PC-3 (cell line): ENCODE measurements around the gene POMZP3. TPM values are rescaled to one million over a fixed set of nuclear protein-coding genes. Genes with fewer than 3 reads are reported as not detected.
"Not testable (repeated sequence)": the region's sequence is repeated elsewhere in the genome, so short reads cannot be mapped to it uniquely, and the experiment has no call there.

Experiments
- ATAC-seq: fragments of 200-7000 bp; cut with Tn5 transposase; 2 replicates; pipeline ENCODE4 v1.9.1; 2020; ENCODE audit warnings: mild to moderate bottlenecking, moderate library complexity
- BruUV-seq: library from RNA; stranded (reverse); fragments of 400-500 nt; replicated peaks from 2 replicates; lab custom pipeline; 2021; lab: Mats Ljungman, UMichigan
- CTCF ChIA-PET: fragments of 300-600 bp; sonication (Branson Sonifier 250); formaldehyde crosslinking; loops from one replicate; lab custom pipeline; 2022; ENCODE audit warnings: antibody characterized with exemption; lab: Charles Lee
- POLR2A ChIA-PET: fragments of 300-600 bp; sonication (Branson Sonifier 250); formaldehyde crosslinking; loops from one replicate; lab custom pipeline; 2022; ENCODE audit warnings: antibody characterized with exemption; ENCODE audit not compliant: unreplicated experiment; lab: Charles Lee
- DNase-seq: peaks from one replicate; pipeline ENCODE4 v3.0.0-alpha.2; 2015
- H2AFZ ChIP-seq: fragments of 300-600 bp; sonication (generic); 2 replicates; pipeline ENCODE4 v1.6.0; 2016; ENCODE audit warnings: antibody characterized with exemption, low read length
- H3F3A ChIP-seq: fragments of 300-600 bp; sonication (generic); one replicate; pipeline ENCODE4 v1.6.0; 2017; ENCODE audit warnings: antibody characterized with exemption, low read length, control low read depth, mild to moderate bottlenecking; ENCODE audit not compliant: unreplicated experiment
- H3K27ac ChIP-seq: fragments of 300-600 bp; sonication (generic); 2 replicates; pipeline ENCODE4 v1.5.1; 2016; ENCODE audit warnings: mild to moderate bottlenecking, low read length
- H3K27me3 ChIP-seq: fragments of 300-600 bp; sonication (generic); 2 replicates; pipeline ENCODE4 v1.6.1; 2016; ENCODE audit warnings: low read length, mixed read lengths
- H3K36me3 ChIP-seq: fragments of 300-600 bp; sonication (generic); 2 replicates; pipeline ENCODE4 v1.6.1; 2016; ENCODE audit warnings: low read depth, mixed run types, low read length, mixed read lengths
- H3K4me1 ChIP-seq: fragments of 300-600 bp; sonication (generic); 2 replicates; pipeline ENCODE4 v1.5.1; 2016; ENCODE audit warnings: low read length; ENCODE audit not compliant: insufficient read depth
- H3K4me2 ChIP-seq: fragments of 300-600 bp; sonication (generic); 2 replicates; pipeline ENCODE4 v1.6.0; 2016; ENCODE audit warnings: low read length
- H3K4me3 ChIP-seq: fragments of 300-600 bp; sonication (generic); 2 replicates; pipeline ENCODE4 v1.5.1; 2016; ENCODE audit warnings: mild to moderate bottlenecking, low read length, mixed read lengths
- H3K79me2 ChIP-seq: fragments of 300-600 bp; sonication (generic); 2 replicates; pipeline ENCODE4 v1.6.1; 2017; ENCODE audit warnings: low read length, mixed read lengths
- H3K9ac ChIP-seq: fragments of 300-600 bp; sonication (generic); 2 replicates; pipeline ENCODE4 v1.6.0; 2016; ENCODE audit warnings: mild to moderate bottlenecking, low read length
- H3K9me2 ChIP-seq: fragments of 300-600 bp; sonication (generic); replicated peaks from 2 replicates; pipeline ENCODE4 v1.6.1; 2016; ENCODE audit warnings: mixed run types, low read length, mixed read lengths
- H3K9me3 ChIP-seq: fragments of 300-600 bp; sonication (generic); 2 replicates; pipeline ENCODE4 v1.6.1; 2016; ENCODE audit warnings: low read length, mixed read lengths
- H4K20me1 ChIP-seq: fragments of 300-600 bp; sonication (generic); 2 replicates; pipeline ENCODE4 v1.6.1; 2016; ENCODE audit warnings: low read length, mixed read lengths
- intact Hi-C: fragments of 100-400 bp; cut with micrococcal nuclease; formaldehyde crosslinking; loops from 2 replicates; pipeline ENCODE4 v1.9.0; 2023
- total RNA-seq: library from RNA; depleted of rRNA; stranded (reverse); fragments of >200 nt; gene quantifications from 2 replicates; pipeline ENCODE4 v1.2.3, GENCODE V29; 2014

Gene POMZP3
- total RNA-seq, 1 experiment from 2014 or later: 5.9 TPM

DNA sequence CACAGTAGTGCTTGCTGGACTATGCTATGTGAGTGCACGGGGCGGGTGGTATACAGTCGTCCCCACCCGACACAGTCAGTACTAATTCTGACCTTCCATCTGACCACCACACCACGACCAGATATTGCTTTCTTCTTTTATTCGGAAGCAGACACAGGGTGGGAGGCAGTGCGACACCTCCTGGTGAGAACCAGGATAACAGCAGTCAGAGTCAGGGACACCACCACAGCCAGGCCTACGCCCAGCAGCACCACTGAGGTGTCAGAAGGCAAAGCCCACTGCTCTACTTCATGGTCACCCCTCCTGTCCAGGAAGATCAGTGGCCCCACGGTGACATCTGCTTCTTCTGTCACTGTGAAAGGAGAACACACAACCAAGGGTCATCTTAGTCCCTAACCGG, 17.2 kb downstream of the POMZP3 start:
- H3K36me3 ChIP-seq, H3F3A ChIP-seq, H3K4me2 ChIP-seq, CTCF ChIA-PET, H3K27ac ChIP-seq, H3K9me2 ChIP-seq, H3K9me3 ChIP-seq, DNase-seq, H2AFZ ChIP-seq, intact Hi-C loops, POLR2A ChIA-PET, H4K20me1 ChIP-seq, H3K9ac ChIP-seq, BruUV-seq, H3K27me3 ChIP-seq, H3K79me2 ChIP-seq, H3K4me1 ChIP-seq, ATAC-seq, H3K4me3 ChIP-seq: not testable (repeated sequence)

DNA sequence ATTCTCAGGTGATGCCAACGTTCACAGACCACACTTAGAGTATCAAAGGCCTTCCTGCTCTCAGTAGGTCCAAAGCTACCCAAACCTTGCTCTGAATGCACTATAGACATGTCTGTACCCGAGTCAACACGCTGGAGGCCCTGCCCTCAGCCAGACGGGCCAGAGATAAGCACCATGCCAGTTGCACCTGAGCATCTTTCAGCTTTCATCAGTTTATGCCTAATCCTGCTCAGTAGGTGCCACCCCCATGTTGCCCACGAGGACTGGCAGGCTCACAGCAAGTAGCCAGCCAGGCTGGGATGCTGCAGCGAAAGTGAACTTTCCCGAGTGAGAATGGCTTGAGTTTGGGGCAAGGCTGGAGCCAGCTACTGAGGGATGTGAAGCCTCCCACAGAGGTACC, 18.6 kb downstream of the POMZP3 start:
- DNase-seq, H3K79me2 ChIP-seq, H3K4me2 ChIP-seq, POLR2A ChIA-PET, H3K27ac ChIP-seq, H4K20me1 ChIP-seq, intact Hi-C loops, H3F3A ChIP-seq, ATAC-seq, H3K9ac ChIP-seq, H3K4me3 ChIP-seq, H3K36me3 ChIP-seq, BruUV-seq, H3K9me3 ChIP-seq, H3K9me2 ChIP-seq, H2AFZ ChIP-seq, H3K27me3 ChIP-seq, H3K4me1 ChIP-seq, CTCF ChIA-PET: not testable (repeated sequence)

DNA sequence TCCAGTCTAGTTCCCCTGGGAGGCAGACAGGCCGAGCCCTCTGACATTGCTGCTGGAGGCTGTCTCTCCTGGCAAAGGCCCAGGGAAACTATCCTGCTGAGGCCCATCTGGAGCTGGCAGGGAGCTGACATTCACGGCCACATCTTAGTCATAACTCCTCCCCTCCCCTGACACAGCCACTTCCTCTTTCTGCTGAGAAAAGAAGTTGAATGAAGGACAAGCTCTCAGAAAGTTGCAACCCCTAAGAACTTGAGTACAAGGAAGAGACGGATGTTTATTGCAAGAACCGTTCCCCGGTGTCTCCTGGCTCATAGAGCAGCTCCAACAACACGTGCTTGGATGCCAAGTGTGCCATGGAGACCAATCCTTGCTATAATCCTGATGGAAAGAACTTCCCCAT, 21.1 kb downstream of the POMZP3 start:
- H2AFZ ChIP-seq, H3K36me3 ChIP-seq, H4K20me1 ChIP-seq, H3K27me3 ChIP-seq, H3K79me2 ChIP-seq, POLR2A ChIA-PET, H3K9me2 ChIP-seq, H3K4me3 ChIP-seq, CTCF ChIA-PET, H3K9me3 ChIP-seq, H3K9ac ChIP-seq, H3K4me2 ChIP-seq, intact Hi-C loops, H3K4me1 ChIP-seq, H3F3A ChIP-seq: not testable (repeated sequence)
- ATAC-seq (peak; percentile 96), DNase-seq (peak; percentile 63)
- H3K27ac ChIP-seq: peak overlapping the region; percentile 69
- BruUV-seq: TSS peak; percentile 10

DNA sequence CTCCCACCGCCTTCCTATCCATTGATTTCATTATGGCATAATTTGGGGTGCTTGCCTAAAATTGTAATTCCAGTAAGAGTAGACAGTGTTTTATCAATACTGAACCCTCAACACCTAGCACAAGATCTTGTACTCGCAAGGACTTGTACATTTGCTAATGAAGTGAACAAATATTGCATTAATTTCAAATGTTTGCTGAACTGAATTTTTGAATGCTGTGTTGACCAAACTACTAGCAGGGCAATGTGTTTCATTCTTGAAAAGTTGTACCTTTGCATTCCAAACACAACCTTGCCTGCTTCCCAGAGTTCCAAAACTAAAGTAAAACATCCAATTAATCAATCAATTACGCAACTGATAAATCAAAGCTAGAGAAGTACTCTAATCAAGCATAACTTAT, 26.4 kb downstream of the POMZP3 start:
- H3K27ac ChIP-seq, BruUV-seq, intact Hi-C loops, H4K20me1 ChIP-seq, H3K36me3 ChIP-seq, H3K4me1 ChIP-seq, H3K4me2 ChIP-seq, H3K9me3 ChIP-seq, H2AFZ ChIP-seq, DNase-seq, H3F3A ChIP-seq, POLR2A ChIA-PET, H3K4me3 ChIP-seq, ATAC-seq, H3K9me2 ChIP-seq, H3K9ac ChIP-seq, H3K79me2 ChIP-seq, H3K27me3 ChIP-seq, CTCF ChIA-PET: not testable (repeated sequence)

DNA sequence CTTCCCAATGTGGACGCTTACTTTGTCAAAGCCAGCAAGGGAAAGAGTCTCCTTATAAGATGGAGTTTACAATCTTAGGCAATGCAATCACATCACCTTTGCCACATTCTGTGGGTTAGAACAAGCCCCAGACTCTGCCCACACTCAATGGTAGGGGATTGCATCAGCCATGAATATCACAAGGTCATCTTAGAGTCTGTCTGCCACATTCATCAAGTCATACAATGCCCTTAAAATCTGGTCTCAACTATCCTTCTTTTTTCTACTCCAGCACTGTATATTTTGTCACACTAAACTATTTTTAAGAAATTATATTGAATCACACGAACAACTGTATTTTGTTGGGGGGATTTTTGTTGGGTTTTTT, 27.0 kb downstream of the POMZP3 start:
- H4K20me1 ChIP-seq, H3K36me3 ChIP-seq, H3K79me2 ChIP-seq, H3F3A ChIP-seq, CTCF ChIA-PET, H3K9ac ChIP-seq, BruUV-seq, H3K9me3 ChIP-seq, H3K27ac ChIP-seq, H3K4me3 ChIP-seq, H3K9me2 ChIP-seq, DNase-seq, H2AFZ ChIP-seq, H3K4me2 ChIP-seq, ATAC-seq, H3K4me1 ChIP-seq, intact Hi-C loops, H3K27me3 ChIP-seq: not testable (repeated sequence)
- POLR2A ChIA-PET: interaction anchor here (0.6 kb wide), 1 partner anchor 855 kb away, joined by 11 read pairs; no protein-coding TSS in a partner anchor

DNA sequence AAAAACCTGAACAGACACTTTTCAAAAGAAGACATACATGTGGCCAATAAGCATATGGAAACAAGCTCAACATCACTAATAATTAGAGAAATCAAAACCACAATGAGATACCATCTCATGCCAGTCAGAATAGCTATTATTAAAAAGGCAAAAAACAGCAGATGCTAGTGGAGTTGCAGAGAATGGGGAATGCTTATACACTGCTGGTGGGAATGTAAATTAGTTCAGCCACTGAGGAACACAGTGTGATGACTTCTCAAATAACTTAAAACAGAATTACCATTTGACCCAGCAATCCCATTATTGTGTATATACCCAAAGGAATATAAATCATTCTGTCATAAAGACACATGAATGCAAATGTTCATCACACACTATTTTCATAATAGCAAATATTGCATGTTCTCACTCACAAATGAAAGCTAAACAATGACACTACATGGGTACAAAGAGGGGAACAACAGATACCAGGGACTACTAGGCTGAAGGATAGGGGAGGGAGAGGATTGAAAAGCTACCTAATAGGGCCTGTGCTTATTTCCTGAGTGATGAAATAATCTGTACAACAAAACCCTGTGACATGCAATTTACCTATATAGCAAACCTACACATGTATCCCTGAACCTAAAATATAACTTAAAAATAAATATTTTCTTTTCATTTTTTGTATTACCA, 28.4 kb downstream of the POMZP3 start:
- H2AFZ ChIP-seq, intact Hi-C loops, H3K4me2 ChIP-seq, POLR2A ChIA-PET, H3K9ac ChIP-seq, H3K79me2 ChIP-seq, DNase-seq, H3K4me1 ChIP-seq, H3K27ac ChIP-seq, H3K4me3 ChIP-seq, H3K27me3 ChIP-seq, H3K9me3 ChIP-seq, BruUV-seq, H3F3A ChIP-seq, CTCF ChIA-PET, H3K9me2 ChIP-seq, H3K36me3 ChIP-seq, H4K20me1 ChIP-seq: not testable (repeated sequence)
- peak; percentile 35 for ATAC-seq

DNA sequence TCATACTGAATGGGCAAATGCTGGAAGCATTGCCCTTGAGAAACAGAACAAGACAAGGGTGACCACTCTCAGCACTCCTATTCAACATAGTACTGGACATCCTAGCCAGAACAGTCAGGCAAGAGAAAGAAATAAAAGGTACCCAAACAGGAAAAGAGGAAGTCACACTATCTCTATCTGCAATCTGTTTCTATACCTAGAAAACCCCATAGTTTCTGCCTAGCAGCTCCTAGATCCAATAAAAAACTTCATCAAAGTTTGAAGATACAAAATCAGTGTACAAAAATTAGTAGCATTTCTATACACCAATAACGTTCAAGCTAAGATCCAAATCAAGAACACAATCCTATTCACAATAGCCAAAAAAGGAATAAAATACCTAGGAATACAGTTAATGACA, 29.8 kb downstream of the POMZP3 start:
- POLR2A ChIA-PET, H3K79me2 ChIP-seq, H3F3A ChIP-seq, intact Hi-C loops, H2AFZ ChIP-seq, H4K20me1 ChIP-seq, H3K36me3 ChIP-seq, H3K4me1 ChIP-seq, H3K27ac ChIP-seq, H3K9me2 ChIP-seq, H3K9ac ChIP-seq, H3K27me3 ChIP-seq, CTCF ChIA-PET, DNase-seq, H3K4me2 ChIP-seq, H3K9me3 ChIP-seq, H3K4me3 ChIP-seq, BruUV-seq: not testable (repeated sequence)
- ATAC-seq: peak; percentile 16; the same call in 1 of the 2 replicates
